A673 (cell line): ENCODE measurements around the gene ADRM1.

ENCODE experiments used
- EZH2 ChIP-seq: fragments of 200-600 bp; sonication (generic); IDR thresholded peaks from 2 replicates; pipeline ENCODE4 v1.6.1; 2017; ENCODE audit warnings: borderline replicate concordance, low read depth, mild to moderate bottlenecking, mixed read lengths, antibody characterized with exemption, low read length; ENCODE audit not compliant: poor library complexity, severe bottlenecking
- TF ChIP-seq, protein P1 (sequence below): fragments of 300-800, 200-600 bp; sonication (generic); conservative IDR thresholded peaks from 2 replicates; pipeline ENCODE4 v1.5.1; 2017; ENCODE audit warnings: low read depth, mild to moderate bottlenecking, antibody characterized with exemption, low read length, moderate library complexity, mixed read lengths

DNA sequence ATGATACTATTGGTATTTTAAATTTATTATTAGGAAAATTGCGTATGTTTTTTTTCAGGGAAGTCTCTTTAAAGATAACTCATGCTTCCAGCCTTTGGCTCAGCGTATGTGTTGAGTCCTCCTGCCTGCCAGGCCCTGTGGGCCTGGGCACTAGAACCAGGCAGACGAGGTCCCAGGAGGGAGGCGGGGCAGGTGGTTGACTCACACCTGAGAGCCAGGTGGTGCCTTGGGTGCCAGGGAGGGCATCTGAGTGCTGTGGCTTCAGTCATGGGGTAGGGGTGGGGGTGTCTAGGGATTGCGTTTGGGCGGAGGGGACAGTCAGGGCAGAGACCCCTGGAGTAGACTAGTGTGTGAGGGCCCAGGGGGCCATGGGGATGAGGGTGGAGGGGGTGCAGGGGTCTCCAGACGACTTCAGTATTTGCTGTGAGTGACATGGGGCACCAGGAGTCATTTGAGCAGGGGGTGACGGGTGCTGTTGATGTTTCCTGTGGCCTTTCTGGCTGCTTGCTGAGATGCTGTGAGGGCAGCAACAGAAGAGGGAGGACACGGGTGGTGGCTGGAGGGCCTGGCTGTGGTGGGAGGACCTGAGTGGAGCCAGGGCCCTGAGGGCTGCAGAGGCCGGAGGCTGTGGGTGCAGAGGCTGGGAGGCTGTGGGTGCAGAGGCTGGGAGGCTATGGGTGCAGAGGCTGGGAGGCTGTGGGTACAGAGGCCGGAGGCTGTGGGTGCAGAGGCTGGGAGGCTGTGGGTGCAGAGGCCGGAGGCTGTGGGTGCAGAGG lies 14.8 kb upstream of the ADRM1 start:
- TF ChIP-seq, protein P1, sequence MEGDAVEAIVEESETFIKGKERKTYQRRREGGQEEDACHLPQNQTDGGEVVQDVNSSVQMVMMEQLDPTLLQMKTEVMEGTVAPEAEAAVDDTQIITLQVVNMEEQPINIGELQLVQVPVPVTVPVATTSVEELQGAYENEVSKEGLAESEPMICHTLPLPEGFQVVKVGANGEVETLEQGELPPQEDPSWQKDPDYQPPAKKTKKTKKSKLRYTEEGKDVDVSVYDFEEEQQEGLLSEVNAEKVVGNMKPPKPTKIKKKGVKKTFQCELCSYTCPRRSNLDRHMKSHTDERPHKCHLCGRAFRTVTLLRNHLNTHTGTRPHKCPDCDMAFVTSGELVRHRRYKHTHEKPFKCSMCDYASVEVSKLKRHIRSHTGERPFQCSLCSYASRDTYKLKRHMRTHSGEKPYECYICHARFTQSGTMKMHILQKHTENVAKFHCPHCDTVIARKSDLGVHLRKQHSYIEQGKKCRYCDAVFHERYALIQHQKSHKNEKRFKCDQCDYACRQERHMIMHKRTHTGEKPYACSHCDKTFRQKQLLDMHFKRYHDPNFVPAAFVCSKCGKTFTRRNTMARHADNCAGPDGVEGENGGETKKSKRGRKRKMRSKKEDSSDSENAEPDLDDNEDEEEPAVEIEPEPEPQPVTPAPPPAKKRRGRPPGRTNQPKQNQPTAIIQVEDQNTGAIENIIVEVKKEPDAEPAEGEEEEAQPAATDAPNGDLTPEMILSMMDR = no peak
- no peak for TF ChIP-seq EZH2
